Kidney tubule cell (primary cell): Measurements from ENCODE around the gene ADCY9.
"Not testable (repeated sequence)": the region's sequence is repeated elsewhere in the genome, so short reads cannot be mapped to it uniquely, and the experiment has no call there.

Source experiments
- DNase-seq: peaks from one replicate; pipeline ENCODE4 v3.0.0-alpha.2; 2018; ENCODE audit warnings: low spot score

The ADCY9 gene

DNA sequence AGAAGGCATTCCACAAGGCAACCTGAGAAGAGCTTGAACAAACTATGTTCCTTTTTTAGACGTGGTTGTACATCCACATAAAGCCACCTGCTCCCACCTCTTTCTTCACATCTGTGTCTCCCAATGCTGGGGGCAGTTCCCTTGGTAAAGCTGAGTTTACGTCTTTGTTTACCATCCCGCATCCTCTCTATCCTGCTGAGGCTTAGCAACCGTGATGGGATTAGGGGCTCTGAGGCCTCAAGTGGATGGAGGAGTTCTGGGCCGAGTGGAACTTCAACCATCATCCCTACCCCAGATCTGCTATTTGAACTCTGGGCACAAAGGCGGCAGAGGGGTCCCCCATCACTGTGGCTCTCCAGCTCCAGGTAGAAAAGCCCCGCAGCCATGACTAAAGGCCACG lies 141.5 kb downstream of the ADCY9 start:
- no peak for DNase-seq

DNA sequence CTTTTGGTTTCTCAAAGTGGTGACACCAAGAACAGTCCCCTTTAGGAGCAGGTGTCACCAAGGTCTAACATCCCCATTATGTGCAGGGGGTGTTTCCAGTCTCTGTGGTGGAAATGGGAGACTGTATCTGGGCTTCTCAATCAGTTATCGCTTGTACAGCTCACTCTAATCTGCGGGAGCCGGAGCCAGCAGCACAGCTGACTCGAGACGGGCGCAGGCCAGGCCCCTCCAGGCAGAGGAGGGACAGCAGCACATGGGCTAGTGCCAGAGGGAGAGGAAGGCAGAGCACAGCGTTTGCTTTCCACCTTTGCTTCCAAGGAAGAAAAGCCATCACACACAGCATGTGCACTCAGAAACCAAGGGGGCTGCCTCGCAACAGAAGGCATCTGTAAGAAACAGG lies 144.5 kb downstream of the ADCY9 start:
- DNase-seq: no peak

DNA sequence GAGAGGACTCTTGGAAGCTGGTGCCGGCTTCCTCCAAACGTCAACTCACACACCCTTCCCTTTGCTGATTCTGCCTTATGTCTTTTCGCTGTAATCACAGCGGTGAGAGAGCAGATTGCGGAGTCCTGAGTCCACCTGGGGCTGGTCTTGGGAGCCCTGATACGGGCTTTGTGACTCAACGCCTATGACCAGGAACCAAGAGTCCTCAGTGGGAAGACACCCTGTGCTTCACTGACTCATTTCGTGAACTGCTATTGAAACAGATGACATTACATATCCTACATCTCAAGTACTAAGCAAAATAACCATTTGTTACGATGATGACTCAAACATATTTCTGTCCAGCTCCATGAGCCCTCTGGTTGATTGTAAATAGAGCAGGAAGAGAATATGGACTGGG lies 145.0 kb downstream of the ADCY9 start:
- DNase-seq: peak; percentile 42

DNA sequence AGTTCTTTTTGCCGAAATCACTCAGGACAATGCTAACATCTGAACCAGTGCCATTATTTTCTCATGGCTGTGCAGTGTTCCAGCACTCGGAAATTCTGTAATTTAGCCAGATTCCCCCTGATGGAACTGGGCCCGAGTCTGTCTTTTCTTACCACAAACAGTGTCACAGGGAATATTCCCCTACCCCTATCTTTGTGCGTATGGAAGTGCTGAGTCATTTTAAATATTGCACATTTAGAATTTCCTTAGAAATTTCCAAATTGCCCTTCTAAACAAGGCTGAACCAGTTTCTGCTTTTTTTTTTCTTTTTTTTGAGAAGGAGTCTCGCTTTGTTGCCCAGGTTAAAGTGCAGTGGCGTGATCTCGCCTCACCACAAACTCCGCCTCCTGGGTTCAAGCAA lies 147.7 kb downstream of the ADCY9 start:
- no peak for DNase-seq

DNA sequence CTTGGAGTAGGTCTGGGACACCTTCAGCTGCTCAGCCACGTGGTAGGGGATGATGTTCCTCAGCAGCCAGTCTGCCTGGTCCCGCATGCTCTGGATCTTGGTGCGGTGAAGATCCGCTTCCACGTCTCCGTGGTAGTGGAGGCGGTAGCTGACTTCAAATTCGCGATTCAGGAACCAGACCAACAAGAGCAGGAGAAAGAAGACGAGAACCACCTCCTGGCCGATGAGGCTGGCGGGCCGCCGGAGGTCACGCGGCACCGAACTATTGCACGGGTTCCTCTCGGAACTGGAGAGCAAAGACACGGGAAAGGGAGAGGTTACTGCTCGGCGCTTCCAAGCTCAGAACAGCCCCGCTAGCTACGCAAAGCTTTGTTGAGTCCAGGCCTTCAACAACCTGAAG lies 149.6 kb downstream of the ADCY9 start:
- no peak for DNase-seq

DNA sequence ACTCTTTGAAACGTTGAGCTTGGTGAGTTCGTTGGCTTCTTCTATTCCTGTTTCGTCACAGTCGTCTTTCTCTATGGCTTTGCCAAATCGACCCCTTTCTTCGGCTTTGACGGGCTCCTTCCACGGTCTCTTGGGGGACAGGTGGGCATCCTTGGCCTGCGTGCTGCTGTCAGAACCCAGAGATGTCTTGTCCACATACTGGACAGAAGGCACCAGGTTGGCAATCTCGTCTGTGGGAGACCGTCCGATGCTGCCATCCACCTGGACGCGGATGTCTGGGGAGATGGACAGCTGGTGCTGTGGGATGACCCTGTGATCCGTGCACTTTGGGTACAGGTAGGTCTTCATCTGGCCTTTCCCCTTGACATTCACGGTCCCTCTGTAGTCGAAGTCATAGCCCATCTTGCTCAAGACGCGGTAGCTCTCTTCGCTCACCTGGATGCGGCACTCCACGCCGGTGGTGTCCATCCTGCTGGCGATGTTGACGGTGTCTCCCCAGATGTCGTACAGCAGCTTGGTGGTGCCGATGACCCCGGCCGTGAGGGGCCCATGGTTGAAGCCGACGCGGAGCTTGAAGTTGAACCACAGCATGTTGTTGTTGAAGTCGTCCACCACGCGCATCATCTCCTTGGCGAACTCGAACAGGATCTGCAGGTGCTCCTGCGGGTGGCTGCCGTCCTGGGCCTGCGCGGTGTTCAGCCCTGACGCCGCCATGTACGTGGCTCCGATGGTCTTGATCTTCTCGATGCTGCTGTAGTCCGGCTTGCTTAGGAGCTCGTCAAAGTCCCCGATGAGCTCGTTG lies 150.3 kb downstream of the ADCY9 start:
- no peak for DNase-seq

DNA sequence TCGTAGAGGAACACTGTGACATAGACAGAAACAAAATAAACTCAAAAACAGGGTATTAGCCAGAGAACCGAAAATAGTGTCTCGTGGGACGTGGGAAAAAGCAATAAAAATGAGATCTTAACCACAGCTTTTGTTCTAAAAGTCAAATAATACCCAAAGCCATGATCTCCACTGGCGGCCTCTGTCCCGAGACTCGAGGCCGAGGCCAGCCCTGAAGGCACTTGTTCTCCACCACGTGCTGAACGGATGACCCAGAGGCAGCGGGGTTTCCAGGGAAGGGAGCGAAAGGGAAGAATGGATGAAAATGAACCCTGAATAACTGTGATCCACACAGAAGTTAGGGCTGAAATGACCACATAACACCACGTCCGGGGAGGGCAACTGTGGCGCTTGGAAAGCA lies 150.9 kb downstream of the ADCY9 start:
- no peak for DNase-seq

DNA sequence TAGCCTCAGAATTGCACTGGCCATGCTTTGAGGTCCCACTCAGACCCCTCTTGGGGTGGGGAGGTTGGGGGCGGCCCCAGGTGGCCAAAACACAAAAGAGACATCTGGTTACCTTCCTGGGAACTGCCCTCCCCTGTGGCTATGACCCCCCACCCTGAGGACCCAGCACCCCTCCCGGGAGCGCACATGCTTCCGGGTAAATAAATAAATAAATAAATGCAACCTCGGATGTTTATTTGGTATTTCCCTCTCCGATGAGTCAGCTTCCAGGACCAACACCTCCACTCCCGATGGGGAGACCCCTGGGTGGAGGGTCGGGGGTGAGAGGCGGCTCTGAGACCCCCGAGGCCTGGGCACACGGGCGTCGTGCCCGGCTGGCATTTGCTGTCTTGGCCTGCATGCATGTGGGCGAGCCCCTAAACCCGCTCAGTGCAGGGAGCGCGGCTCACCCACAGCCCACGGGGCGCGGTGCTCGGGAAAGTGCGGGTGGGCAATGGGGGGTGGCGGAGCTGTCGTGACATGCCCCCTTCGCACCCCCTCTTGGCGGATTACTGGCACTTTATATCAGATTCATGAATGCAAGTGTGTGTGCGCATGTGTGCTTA lies 151.5 kb downstream of the ADCY9 start:
- no peak for DNase-seq

DNA sequence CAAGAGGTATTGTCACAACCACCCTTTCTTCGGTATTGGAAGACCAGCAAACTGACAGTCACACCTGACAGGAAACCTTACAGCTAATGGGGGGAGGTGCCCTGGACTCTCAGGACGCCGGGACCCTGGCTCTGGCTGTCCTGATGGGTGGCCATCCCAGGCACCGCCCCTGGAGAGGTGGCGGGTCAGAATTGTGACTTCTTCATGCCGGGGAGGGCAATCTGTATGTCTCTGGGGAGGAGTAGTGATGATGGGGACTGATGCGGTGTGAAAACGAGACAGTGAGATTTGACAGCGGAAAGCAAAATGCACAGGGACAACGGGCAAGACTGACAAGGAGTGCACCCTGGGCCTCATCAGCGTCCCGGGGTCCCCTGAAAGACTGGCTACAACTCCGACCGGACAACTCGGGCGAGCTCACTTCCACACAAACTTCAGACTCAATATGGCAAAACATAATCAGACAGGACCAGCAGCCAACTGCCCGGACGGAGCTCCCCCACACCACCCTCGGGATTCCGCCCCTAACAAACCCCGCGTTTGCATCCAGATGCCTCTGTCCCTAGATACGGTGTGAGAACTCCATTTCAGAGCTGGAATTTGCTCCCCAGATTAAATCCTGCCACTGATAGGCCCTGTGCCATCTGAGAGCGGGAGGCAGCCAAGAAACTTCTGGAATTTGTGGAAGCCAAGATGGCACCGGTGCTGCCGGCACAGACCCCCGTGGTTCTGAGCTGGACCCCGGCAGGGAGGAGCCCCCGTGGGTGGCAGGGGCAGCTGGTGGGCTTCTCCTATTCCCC lies 152.2 kb downstream of the ADCY9 start:
- DNase-seq: no peak

DNA sequence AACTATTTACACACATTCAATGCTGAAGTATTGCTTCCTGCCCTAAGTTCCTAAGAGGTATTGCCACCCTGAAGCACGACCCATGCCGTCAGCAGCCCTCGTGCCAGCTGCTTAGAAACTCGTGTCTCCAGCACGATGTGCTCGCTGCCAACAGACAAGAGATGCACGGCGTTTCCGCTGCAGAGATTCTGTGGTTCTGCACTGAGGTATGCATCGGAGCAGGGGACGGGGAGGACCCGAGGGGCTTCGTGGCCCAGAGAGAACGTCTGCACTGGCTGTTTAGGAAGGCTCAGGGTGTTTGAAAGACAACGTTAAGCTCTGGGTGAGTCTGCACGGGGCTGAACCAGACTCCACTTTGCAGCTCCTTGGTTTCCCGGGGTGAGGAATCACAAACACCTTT lies 153.0 kb downstream of the ADCY9 start:
- DNase-seq: no peak

DNA sequence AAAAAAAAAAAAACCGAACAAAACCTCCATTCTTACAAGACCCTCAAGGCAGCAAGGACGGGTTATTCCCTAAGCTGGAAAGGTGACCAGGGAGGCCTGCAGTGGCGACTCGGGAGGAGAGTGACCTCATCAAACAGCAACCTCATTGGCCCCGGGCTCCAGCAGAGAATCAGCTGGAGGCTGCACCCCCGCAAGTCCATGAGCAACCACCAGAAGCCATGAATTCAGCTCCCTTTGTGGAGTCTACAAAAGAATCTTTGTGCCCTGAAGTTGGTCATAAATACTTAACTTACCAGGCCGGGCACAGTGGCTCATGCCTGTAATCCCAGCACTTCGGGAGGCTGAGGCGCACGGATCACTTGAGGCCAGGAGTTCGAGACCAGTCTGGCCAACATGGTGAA lies 154.8 kb downstream of the ADCY9 start:
- DNase-seq: peak; percentile 73

DNA sequence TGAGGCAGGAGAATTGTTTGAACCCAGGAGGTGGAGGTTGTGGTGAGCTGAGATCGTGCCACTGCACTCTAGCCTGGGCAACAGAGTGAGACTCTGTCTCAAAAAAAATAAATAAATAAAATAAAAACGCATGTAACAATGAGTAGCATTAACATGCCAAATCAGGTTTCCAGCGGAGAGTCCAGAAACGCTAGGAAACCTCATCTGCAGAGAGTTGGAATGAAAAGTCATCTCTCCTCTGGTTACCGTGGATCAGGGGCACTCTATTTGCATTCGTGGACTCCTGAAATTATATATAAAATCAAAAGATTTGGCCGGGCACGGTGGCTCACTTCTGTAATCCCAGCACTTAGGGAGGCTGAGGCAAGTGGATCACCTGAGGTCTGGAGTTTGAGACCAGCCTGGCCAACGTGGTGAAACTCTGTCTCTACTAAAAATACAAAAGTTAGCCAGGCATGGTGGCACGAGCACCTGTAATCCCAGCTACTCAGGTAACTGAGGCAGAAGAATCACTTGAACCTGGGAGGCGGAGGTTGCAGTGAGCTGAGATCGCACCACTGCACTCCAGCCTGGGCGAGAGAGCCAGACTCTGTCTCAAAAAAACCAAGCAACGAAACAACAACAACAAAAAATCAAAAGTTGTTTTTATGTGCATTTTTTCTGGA lies 156.2 kb downstream of the ADCY9 start:
- not testable (repeated sequence) for DNase-seq

DNA sequence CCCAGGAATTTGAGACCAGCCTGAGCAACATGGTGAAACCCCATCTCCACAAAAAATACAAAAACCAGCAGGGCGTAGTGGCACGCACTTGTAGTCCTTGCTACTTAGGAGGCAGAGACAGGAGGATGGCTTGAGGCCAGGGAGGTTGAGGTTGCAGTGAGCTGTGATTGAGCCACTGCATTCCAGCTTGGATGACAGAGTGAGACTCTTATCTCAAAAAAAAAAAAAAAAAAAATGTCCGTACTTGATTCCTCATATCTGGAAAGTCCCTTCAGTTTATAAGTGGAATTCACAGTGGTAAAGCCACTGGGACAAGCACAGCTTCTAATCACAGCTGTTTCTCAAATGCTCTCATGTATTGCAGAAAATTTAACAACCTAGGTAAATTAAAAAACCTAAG lies 157.1 kb downstream of the ADCY9 start:
- DNase-seq: peak; percentile 93

DNA sequence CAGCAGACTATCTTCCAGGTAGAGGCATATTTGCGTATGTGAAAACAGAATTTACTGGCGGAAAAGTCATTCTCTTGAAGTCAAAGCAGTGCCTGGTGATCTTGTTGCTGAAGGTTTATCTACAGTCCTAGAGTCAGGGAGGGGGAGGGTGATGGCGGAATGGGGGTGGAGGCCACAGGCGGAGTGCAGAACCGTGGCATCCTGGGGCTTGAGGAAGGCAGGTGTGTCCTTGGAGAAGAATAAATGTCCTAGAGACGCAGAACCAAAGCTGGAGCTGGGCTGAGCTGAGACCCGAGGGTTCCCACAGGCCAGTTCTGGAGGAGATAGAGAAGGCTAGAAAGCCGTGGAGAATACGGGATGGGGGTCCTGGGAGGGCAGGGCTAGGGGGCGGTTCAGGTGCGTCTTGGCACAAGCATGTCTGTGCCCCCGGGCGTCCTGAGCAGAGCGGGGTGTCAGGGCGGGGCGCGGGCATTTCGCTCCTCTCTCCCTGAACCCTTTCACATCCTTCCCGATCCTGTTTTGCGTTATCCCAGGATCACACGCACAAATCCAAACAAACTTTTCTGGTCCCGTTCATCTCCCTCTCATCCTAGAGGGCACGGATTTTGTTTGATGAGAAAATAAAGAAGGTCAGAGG lies 158.8 kb downstream of the ADCY9 start:
- DNase-seq: no peak

DNA sequence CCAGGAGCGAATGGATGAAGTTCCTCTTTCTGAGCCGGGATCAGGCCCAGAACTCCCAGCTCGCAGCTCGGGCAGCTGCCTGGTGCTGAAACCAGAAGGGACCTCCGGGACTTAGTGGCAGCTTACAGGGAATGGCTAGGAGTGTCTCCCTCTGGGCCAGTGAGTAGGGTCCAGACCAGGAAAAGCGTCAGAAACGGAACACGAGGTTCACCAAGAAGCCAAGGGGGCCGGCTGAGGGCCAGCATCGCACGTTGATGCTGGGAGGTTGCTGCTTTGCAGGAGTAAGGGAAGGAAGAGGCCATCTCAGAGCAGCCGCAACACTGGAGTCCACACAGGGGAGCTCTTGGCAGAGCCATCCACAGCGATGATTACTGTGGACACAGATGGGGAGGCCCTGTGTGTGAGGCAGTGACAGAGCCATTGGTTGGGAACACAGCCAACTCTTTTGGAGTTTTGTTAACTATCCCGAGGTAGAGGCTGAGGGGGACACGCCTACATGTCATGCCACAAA lies 161.8 kb downstream of the ADCY9 start:
- DNase-seq: peak; percentile 56

DNA sequence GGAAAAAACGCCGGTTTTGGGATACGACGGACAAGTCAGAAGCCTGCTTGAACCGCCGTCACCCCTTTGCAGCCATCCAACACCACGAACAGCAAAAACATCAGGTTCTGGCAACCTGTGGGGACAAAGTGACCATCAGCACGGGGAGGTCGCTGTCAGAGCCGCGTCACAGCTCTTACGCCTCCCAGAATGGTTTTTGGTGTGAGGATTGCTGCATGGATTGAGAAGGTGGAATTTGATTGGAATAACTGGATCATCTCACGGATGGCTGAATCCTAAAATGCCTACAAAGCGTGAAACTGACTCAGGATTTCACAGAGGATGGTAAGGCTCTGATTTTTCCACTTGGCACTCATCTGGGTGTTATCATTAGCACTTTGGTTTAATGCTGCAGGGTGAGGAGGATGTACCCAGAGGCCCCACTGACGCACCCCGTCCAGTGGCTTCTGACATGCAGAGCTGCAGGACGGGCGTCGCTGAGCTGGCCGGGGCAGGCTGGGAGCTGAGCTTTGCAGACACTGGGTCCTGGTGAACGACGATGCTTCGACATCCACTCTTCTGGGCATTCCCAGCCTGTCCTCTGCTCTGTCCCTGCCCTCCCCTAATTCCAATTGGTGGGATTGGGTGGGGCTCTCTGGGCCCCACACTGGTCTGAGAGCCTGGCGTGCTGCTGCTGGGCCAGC lies 162.4 kb downstream of the ADCY9 start:
- peak; percentile 61 for DNase-seq

DNA sequence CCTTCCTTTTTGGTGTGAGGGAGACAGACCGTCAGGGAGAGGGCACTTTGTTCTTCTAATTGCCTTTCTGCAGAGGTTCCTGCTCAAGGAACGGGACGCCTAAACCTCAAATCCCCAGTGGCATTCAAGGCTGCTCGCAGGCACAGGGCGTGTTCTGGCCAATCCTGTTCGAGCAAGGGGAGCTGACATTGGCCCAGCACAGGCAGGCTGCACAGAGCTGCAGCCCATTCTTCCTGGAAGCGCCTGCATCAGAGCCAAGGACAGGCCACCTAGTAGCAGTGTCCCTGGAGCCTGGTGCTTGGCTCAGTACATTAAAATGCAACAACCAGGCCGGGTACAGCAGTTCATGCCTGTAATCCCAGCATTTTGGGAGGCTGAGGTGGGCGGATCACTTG lies 163.5 kb downstream of the ADCY9 start:
- DNase-seq: no peak

DNA sequence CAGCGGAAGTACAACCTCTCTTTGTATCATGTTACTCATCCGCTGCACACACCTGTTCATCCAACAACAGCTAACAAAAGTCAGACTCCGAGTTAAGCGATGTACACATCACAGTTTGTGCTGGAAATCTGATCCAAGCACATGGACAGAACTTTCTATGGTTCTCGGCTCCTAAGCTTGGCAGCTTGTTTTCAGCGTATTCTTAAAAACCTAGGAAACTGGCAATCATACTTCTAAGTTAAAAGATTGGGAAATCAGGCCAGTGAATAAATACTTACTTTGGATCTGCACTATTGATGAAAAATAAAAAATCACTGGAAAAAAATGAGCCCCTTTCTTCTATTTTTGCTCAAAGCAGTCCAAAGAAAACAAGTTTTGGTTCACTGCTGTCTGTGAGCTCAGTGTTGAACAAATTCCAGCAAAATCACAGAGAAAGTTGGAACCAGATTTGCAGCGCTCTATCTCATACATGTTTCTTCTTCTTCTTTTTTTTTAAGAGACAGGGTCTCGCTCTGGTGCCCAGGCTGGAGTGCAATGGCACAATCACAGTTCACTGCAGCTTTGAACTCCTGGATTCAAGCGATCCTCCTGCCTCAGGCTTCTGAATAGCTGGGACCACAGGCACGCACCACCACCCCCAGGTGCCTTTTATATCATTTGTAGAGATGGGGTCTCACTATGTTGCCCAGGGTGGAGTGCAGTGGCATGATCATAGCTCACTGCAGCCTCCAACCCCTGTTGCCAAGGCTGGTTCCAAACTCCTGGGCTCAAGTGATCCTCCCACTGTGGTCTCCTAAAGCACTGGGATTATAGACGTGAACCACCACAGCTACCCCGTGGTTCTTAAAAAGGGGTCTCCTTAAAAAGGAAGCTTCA lies 164.1 kb downstream of the ADCY9 start:
- no peak for DNase-seq

DNA sequence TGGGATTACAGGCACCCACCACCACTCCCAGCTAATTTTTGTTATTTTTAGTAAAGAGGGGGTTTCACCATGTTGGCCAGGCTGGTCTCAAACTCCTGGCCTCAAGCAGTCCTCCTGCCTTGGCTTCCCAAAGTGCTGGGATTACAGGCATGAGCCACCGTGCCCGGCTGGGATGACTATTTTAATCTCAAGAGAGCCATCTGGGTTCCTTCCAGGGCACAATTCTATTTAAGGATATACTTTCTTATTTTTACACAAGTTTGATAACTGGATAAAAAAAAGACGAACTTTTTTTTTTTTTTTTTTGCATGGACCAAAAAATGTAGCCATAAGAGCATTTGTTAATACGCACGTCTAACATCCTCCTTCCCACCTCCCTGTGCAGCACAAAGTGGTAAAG lies 164.9 kb downstream of the ADCY9 start:
- DNase-seq: not testable (repeated sequence)
